T-helper 22 cell (primary cell): ENCODE data around the gene MORN1.

Experiments
- DNase-seq: peaks from one replicate; pipeline ENCODE4 v3.0.0-alpha.2; 2020; ENCODE audit warnings: low read depth

Gene MORN1

GRCh38 chr1:2350911-2351655, 40.3 kb downstream of the MORN1 start:
- DNase-seq: peak; percentile 0

GRCh38 chr1:2350501-2350900, 40.9 kb downstream of the MORN1 start:
- DNase-seq: no peak

- no peak for DNase-seq
These were observed 41.5 kb downstream of the MORN1 start for GRCh38 chr1:2349806-2350205.

- DNase-seq: no peak
These were observed 42.7 kb downstream of the MORN1 start for GRCh38 chr1:2348346-2349325.

GRCh38 chr1:2347896-2348295, 43.5 kb downstream of the MORN1 start:
- no peak for DNase-seq

- DNase-seq: no peak
These were observed 44.0 kb downstream of the MORN1 start for GRCh38 chr1:2347409-2347785.

- peak; percentile 0 for DNase-seq
These were observed 44.5 kb downstream of the MORN1 start for GRCh38 chr1:2346691-2347408.

GRCh38 chr1:2345297-2346075, 45.9 kb downstream of the MORN1 start:
- DNase-seq: peak; percentile 0

- peak; percentile 0 for DNase-seq
These were observed 46.5 kb downstream of the MORN1 start for GRCh38 chr1:2344744-2345296.

- DNase-seq: peak; percentile 1
These were observed 47.2 kb downstream of the MORN1 start for GRCh38 chr1:2344121-2344681.

GRCh38 chr1:2343023-2343935, 48.1 kb downstream of the MORN1 start:
- peak; percentile 0 for DNase-seq

GRCh38 chr1:2342384-2343022, 48.9 kb downstream of the MORN1 start:
- DNase-seq: no peak

GRCh38 chr1:2341706-2342383, 49.5 kb downstream of the MORN1 start:
- no peak for DNase-seq

GRCh38 chr1:2340918-2341254, 50.5 kb downstream of the MORN1 start:
- DNase-seq: no peak

GRCh38 chr1:2340086-2340917, 51.1 kb downstream of the MORN1 start:
- DNase-seq: no peak

- no peak for DNase-seq
These were observed 51.9 kb downstream of the MORN1 start for GRCh38 chr1:2339206-2340085.

GRCh38 chr1:2337501-2337900, 53.9 kb downstream of the MORN1 start:
- no peak for DNase-seq
